ENCODE results near the gene WDTC1.
A peak's percentile ranks its signal among the peaks of the same experiment; 100 is the strongest.
"Not testable (repeated sequence)": the region's sequence is repeated elsewhere in the genome, so short reads cannot be mapped to it uniquely, and the experiment has no call there.

WDTC1 gene

DNA sequence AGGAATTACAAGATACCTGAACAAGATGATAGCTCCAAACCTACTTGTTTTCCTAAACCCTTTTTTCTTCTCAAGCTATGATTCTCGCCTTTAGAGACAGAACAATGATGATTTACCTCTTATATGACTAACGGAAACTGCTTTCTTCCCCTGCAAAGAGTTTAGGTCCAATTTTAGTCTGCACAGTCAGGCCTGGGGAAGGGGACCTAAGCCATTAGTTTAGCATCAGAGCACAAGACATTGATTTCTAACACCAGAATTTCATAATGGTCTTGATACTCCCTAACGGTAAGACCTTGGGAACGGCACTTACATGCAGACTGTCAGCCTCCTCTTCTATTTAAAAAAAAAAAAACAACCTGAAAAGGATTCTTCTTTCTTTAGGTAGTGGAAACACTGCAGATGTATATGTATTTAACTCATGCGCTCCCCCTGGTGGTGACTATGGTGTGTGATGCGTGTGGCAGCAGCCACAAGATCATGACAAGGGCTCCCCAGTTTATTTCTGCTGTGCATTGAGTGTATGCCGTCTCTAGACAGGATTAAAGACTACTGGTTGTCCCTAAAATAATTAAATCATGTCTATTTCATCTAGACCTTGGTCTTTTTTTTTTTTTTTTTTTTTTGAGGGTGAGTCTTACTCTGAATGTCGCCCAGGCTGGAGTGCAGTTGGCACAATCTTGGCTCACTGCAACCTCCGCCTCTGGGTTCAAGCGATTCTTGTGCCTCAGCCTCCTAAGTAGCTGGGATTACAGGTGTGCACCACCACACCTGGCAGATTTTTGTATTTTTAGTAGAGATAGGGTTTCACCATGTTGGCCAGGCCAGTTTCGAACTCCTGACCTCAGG, 50.2 kb downstream of the WDTC1 start:
- 63 to 65% methylated on average over 10 to 11 of the region's 11 CpGs for WGBS, 2 experiments

DNA sequence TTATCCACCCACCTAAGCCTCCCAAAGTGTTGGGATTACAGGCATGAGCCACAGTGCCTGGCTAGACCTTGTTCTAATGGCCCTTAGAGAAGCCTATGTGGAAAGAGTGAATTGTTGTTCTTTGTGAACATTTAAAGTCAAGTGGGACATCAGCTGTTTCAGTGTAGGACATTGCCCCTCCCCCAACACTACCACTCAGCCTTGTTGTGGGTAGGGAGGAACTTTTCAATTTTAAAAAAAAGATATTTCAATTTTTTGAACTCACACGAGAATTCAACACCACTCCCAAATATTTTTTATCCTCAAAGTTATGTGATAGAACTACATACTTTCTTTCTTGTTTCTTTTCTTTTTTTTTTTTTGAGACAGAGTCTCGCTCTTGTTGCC, 50.8 kb downstream of the WDTC1 start:
- Histone ChIP-seq H3K27me3 (ENCODE audit: control insufficient read depth, insufficient read depth, low read length, poor library complexity, severe bottlenecking) (no peaks in the 10 kb centered on the region), H3K27ac (ENCODE audit: insufficient read depth, low read depth, low read length, poor library complexity, severe bottlenecking) (no peak overlapping the region), H3K36me3 (ENCODE audit: control insufficient read depth, insufficient read depth, low read length) (peaks cover 4% of the 10 kb centered on the region), H3K4me3 (ENCODE audit: insufficient read depth, low read depth, low read length) (no peak overlapping the region), H3K4me1 (ENCODE audit: control insufficient read depth, insufficient read depth, low read length) (no peaks in the 10 kb centered on the region), H3K9me3 (ENCODE audit: control insufficient read depth, low read length) (no peaks in the 10 kb centered on the region)
- 88 to 100% methylated on average over 1 to 2 of the region's 2 CpGs for WGBS, 2 experiments

More for the DNA sequence above, 50.2 kb downstream of the WDTC1 start:
- Histone ChIP-seq H3K4me3 (ENCODE audit: insufficient read depth, low read depth, low read length) (no peak overlapping the region), H3K36me3 (ENCODE audit: control insufficient read depth, insufficient read depth, low read length) (peaks cover 4% of the 10 kb centered on the region), H3K27ac (ENCODE audit: insufficient read depth, low read depth, low read length, poor library complexity, severe bottlenecking) (no peak overlapping the region), H3K4me1 (ENCODE audit: control insufficient read depth, insufficient read depth, low read length) (no peaks in the 10 kb centered on the region), H3K27me3 (ENCODE audit: control insufficient read depth, insufficient read depth, low read length, poor library complexity, severe bottlenecking) (no peaks in the 10 kb centered on the region), H3K9me3 (ENCODE audit: control insufficient read depth, low read length) (no peaks in the 10 kb centered on the region)

- 95 to 96% methylated on average over 7 of the region's 7 CpGs for WGBS, 2 experiments
- H3K9me3 ChIP-seq (ENCODE audit: control insufficient read depth, low read length); H3K27ac ChIP-seq (ENCODE audit: insufficient read depth, low read depth, low read length, poor library complexity, severe bottlenecking); H3K36me3 ChIP-seq (ENCODE audit: control insufficient read depth, insufficient read depth, low read length); H3K4me1 ChIP-seq (ENCODE audit: control insufficient read depth, insufficient read depth, low read length); H3K27me3 ChIP-seq (ENCODE audit: control insufficient read depth, insufficient read depth, low read length, poor library complexity, severe bottlenecking); H3K4me3 ChIP-seq (ENCODE audit: insufficient read depth, low read depth, low read length): not testable (repeated sequence)
These were observed 51.4 kb downstream of the WDTC1 start for GRCh38 chr1:27285821-27286220.

DNA sequence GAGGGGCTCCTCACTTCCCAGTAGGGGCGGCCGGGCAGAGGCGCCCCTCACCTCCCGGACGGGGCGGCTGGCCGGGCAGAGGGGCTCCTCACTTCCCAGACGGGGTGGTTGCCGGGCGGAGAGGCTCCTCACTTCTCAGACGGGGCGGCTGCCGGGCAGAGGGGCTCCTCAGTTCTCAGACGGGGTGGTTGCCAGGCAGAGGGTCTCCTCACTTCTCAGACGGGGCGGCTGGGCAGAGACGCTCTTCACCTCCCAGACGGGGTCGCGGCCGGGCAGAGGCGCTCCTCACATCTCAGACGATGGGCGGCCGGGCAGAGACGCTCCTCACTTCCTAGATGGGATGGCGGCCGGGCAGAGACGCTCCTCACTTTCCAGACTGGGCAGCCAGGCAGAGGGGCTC, 54.7 kb downstream of the WDTC1 start:
- not testable (repeated sequence) for H3K27ac ChIP-seq (ENCODE audit: insufficient read depth, low read depth, low read length, poor library complexity, severe bottlenecking); H3K9me3 ChIP-seq (ENCODE audit: control insufficient read depth, low read length); H3K4me1 ChIP-seq (ENCODE audit: control insufficient read depth, insufficient read depth, low read length); H3K36me3 ChIP-seq (ENCODE audit: control insufficient read depth, insufficient read depth, low read length); H3K4me3 ChIP-seq (ENCODE audit: insufficient read depth, low read depth, low read length); H3K27me3 ChIP-seq (ENCODE audit: control insufficient read depth, insufficient read depth, low read length, poor library complexity, severe bottlenecking)
- 96 to 97% methylated on average over 26 to 29 of the region's 29 CpGs for WGBS, 2 experiments

- no peak overlapping the region for H3K27ac ChIP-seq (ENCODE audit: insufficient read depth, low read depth, low read length, poor library complexity, severe bottlenecking)
- no peaks in the 10 kb centered on the region for H3K4me1 ChIP-seq (ENCODE audit: control insufficient read depth, insufficient read depth, low read length)
- no peak overlapping the region for H3K4me3 ChIP-seq (ENCODE audit: insufficient read depth, low read depth, low read length)
- no peaks in the 10 kb centered on the region for H3K9me3 ChIP-seq (ENCODE audit: control insufficient read depth, low read length)
- peaks cover 4% of the 10 kb centered on the region for H3K36me3 ChIP-seq (ENCODE audit: control insufficient read depth, insufficient read depth, low read length)
- H3K27me3 ChIP-seq (ENCODE audit: control insufficient read depth, insufficient read depth, low read length, poor library complexity, severe bottlenecking), result no peaks in the 10 kb centered on the region
- WGBS, 2 experiments, result 94 to 95% methylated on average over 3 of the region's 3 CpGs
These were observed 56.1 kb downstream of the WDTC1 start for GRCh38 chr1:27290581-27290980.

DNA sequence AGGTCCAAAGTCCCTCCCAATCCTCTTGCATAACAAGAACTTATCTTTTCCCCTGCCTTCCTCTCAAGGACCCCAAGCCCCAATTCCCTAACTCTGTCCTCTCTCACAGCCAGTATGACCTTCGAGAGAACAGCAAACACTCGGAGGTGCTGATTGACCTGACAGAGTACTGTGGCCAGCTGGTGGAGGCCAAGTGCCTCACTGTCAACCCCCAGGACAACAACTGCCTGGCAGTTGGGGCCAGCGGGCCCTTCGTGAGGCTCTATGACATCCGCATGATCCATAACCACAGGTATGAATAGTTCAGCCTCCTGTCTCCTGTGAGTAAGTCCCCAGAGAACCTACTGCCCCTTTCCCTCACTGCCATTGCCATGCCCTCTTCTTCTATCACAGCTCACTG, 57.7 kb downstream of the WDTC1 start:
- Histone ChIP-seq H3K9me3 (ENCODE audit: control insufficient read depth, low read length) (no peaks in the 10 kb centered on the region), H3K27me3 (ENCODE audit: control insufficient read depth, insufficient read depth, low read length, poor library complexity, severe bottlenecking) (no peaks in the 10 kb centered on the region), H3K4me3 (ENCODE audit: insufficient read depth, low read depth, low read length) (no peak overlapping the region), H3K4me1 (ENCODE audit: control insufficient read depth, insufficient read depth, low read length) (no peaks in the 10 kb centered on the region), H3K27ac (ENCODE audit: insufficient read depth, low read depth, low read length, poor library complexity, severe bottlenecking) (no peak overlapping the region), H3K36me3 (ENCODE audit: control insufficient read depth, insufficient read depth, low read length) (peaks cover 6% of the 10 kb centered on the region)
- WGBS, 2 experiments, result 93 to 95% methylated on average over 5 of the region's 5 CpGs

- H3K36me3 ChIP-seq (ENCODE audit: control insufficient read depth, insufficient read depth, low read length), result peaks cover 13% of the 10 kb centered on the region
- H3K4me3 ChIP-seq (ENCODE audit: insufficient read depth, low read depth, low read length), result no peak overlapping the region
- H3K4me1 ChIP-seq (ENCODE audit: control insufficient read depth, insufficient read depth, low read length), result peaks cover 9% of the 10 kb centered on the region
- 95 to 96% methylated on average over 8 of the region's 8 CpGs for WGBS, 2 experiments
- no peaks in the 10 kb centered on the region for H3K27me3 ChIP-seq (ENCODE audit: control insufficient read depth, insufficient read depth, low read length, poor library complexity, severe bottlenecking)
- no peak overlapping the region for H3K27ac ChIP-seq (ENCODE audit: insufficient read depth, low read depth, low read length, poor library complexity, severe bottlenecking)
- H3K9me3 ChIP-seq (ENCODE audit: control insufficient read depth, low read length), result no peaks in the 10 kb centered on the region
These were observed 59.5 kb downstream of the WDTC1 start for GRCh38 chr1:27293915-27294314.

DNA sequence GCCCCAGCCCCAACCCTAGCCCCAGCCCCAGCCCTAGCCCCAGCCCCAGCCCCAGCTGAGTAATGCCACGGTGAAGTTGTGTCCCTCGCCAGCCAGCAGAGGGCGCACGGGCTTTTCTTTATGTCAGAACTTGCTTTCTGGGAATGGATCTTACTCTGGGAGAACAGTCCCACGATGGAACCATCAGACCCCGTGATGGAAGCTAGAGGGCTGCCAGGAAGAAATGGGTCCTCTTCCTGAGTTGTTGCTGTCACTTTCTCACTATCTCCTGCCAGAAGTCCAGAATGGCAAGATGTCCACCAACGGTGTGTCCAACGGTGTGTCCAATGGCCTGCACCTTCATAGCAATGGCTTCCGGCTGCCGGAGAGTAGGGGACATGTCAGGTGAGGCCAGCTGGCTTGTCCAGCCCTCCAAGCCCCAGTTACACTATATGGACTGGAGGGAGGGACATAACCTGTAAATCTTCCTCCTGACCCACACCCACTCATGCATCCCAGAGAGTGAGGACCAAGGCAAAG, 62.4 kb downstream of the WDTC1 start:
- no peak overlapping the region for H3K27ac ChIP-seq (ENCODE audit: insufficient read depth, low read depth, low read length, poor library complexity, severe bottlenecking)
- peaks cover 36% of the 10 kb centered on the region for H3K4me1 ChIP-seq (ENCODE audit: control insufficient read depth, insufficient read depth, low read length)
- H3K36me3 ChIP-seq (ENCODE audit: control insufficient read depth, insufficient read depth, low read length), result peaks cover 13% of the 10 kb centered on the region
- 46% methylated on average over 10 of the region's 10 CpGs for WGBS, 2 experiments
- H3K4me3 ChIP-seq (ENCODE audit: insufficient read depth, low read depth, low read length), result no peak overlapping the region
- no peaks in the 10 kb centered on the region for H3K27me3 ChIP-seq (ENCODE audit: control insufficient read depth, insufficient read depth, low read length, poor library complexity, severe bottlenecking)
- H3K9me3 ChIP-seq (ENCODE audit: control insufficient read depth, low read length), result no peaks in the 10 kb centered on the region

- Histone ChIP-seq H3K4me1 (ENCODE audit: control insufficient read depth, insufficient read depth, low read length) (peaks cover 36% of the 10 kb centered on the region), H3K27ac (ENCODE audit: insufficient read depth, low read depth, low read length, poor library complexity, severe bottlenecking) (no peak overlapping the region), H3K36me3 (ENCODE audit: control insufficient read depth, insufficient read depth, low read length) (peaks cover 13% of the 10 kb centered on the region), H3K27me3 (ENCODE audit: control insufficient read depth, insufficient read depth, low read length, poor library complexity, severe bottlenecking) (no peaks in the 10 kb centered on the region), H3K9me3 (ENCODE audit: control insufficient read depth, low read length) (no peaks in the 10 kb centered on the region), H3K4me3 (ENCODE audit: insufficient read depth, low read depth, low read length) (no peak overlapping the region)
- 96 to 97% methylated on average over 3 of the region's 3 CpGs for WGBS, 2 experiments
These were observed 63.5 kb downstream of the WDTC1 start for GRCh38 chr1:27297903-27298302.

GRCh38 chr1:27298632-27299384, 64.4 kb downstream of the WDTC1 start:
- H3K36me3 ChIP-seq (ENCODE audit: control insufficient read depth, insufficient read depth, low read length), result peaks cover 13% of the 10 kb centered on the region
- no peaks in the 10 kb centered on the region for H3K9me3 ChIP-seq (ENCODE audit: control insufficient read depth, low read length)
- peak overlapping the region; percentile 74 for H3K27ac ChIP-seq (ENCODE audit: insufficient read depth, low read depth, low read length, poor library complexity, severe bottlenecking)
- H3K4me1 ChIP-seq (ENCODE audit: control insufficient read depth, insufficient read depth, low read length), result peaks cover 36% of the 10 kb centered on the region
- WGBS, 2 experiments, result 92 to 93% methylated on average over 8 of the region's 8 CpGs
- H3K4me3 ChIP-seq (ENCODE audit: insufficient read depth, low read depth, low read length), result no peak overlapping the region
- no peaks in the 10 kb centered on the region for H3K27me3 ChIP-seq (ENCODE audit: control insufficient read depth, insufficient read depth, low read length, poor library complexity, severe bottlenecking)
